Inflammatory macrophage treated with lipopolysaccharide for 1 hour (primary cell): ENCODE data around the gene PRR23C.
"Not testable (repeated sequence)": the region's sequence is repeated elsewhere in the genome, so short reads cannot be mapped to it uniquely, and the experiment has no call there.

Experiments
- DNase-seq, 2 donors: peaks; one replicate each; pipeline ENCODE4 v3.0.0-alpha.2; 2020 to 2022

Gene PRR23C

GRCh38 chr3:139044366-139045210 lies at the start of gene PRR23C:
Gene PRR23C, minus strand, starts transcription at chr3:139044892. Its CDS starts 272 bp downstream, at chr3:139044620.
- DNase-seq, result no peak

- DNase-seq, result no peak
Observed at GRCh38 chr3:139093840-139094239, 49.1 kb upstream of the PRR23C start.

- DNase-seq, result no peak
Observed at GRCh38 chr3:139088462-139089324, 44.0 kb upstream of the PRR23C start.

DNA sequence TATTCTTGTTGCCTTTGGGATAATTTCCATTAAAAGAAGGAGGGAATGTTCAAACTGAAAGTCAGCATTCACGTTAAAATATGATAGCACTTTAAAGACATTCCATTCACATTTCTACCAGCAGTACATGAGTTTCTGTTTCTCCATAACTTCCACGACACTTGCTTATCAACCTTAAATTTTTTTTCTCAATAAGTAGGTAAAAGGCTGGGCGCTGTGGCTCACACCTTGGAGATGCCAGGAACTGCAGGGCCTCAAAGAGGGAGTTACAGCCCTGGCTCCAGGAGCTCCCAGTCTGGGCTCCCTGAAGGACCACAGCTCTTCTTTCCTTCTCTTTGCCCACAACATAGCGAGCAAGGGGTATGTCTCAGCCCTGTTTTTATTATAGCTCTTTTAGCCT lies 42.9 kb upstream of the PRR23C start:
- no peak for DNase-seq

DNA sequence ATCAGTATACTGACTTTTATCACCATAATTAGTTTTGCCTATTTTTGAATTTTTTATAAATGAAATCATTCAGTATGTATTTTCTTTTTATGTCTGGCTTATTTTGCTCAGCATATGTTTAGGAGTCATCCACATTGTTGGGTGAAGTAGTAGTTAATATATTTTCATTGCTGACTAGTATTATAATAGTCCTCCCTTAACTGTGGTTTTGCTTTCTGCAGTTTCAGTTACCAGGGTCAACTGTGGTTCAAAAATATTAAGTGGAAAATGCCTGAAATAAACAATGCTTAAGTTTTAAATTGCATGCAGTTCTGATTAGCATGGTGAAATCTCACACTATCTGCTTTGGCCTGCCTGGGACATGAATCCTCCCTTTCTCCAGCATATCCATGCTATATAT lies 39.5 kb upstream of the PRR23C start:
- no peak for DNase-seq

GRCh38 chr3:139074565-139075115 lies 29.9 kb upstream of the PRR23C start:
- DNase-seq, result no peak

DNA sequence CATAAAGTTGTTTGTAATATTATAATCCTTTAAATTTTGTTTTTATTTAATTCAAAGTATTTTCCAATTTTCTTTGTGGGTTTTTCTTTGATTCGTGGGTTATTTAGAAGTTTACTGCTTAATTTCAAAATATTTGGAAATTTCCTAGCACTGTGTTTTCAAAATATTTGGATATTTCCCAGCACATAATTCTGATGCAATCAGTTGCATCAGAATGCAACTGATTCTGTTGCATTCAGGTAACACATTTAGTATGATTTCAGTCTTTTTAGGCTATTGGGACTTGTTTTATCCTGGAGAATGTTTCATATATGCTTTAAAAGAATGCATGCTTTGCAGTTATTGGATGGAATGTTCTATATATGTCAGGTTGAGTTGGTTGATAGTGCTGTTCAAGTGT lies 18.2 kb upstream of the PRR23C start:
- DNase-seq, result no peak

GRCh38 chr3:139052802-139053600 lies 8.3 kb upstream of the PRR23C start:
- no peak for DNase-seq

GRCh38 chr3:139043554-139044365 lies 932 bp downstream of the PRR23C start:
- no peak for DNase-seq

GRCh38 chr3:139037478-139037877 lies 7.2 kb downstream of the PRR23C start:
- DNase-seq, result no peak

- DNase-seq, result no peak
Observed at GRCh38 chr3:139032326-139033002, 12.2 kb downstream of the PRR23C start.

- DNase-seq, result not testable (repeated sequence)
Observed at GRCh38 chr3:139030576-139030975, 14.1 kb downstream of the PRR23C start.

DNA sequence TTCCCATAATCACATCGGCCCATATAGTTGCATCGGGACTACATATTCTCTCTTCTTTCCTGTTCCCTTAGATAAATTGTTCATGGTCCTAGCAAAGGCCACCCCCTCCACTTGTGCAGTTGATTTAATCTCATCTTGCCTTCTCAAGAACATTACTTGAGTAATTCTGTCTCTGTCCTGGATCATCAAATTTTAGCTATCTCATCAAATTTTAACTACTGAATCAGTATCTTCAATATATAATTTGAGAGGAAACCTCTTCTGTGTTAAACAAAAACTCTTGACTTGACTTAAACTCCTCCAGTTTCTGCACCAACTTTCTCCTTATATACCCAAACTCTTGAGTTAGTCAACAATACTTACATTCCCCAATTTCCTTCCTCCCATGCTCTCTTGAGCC lies 19.7 kb downstream of the PRR23C start:
- no peak for DNase-seq

DNA sequence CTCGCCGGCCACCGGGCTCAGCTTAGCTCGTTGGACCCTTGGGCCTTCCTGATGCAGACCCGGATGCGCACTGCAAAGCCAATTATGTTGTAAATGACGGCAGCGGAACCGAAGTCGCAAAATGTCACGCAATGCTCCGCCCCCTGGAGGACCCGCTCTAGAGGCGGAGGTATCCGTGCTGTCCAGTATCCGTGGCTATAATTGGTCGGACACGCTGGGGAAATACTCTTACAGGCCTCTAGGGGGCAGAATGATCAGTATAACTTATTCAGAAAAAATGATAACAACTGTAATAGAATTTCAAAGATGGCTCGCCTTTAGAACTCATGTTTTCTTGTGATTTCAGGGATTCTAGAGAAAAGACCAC lies 23.8 kb downstream of the PRR23C start, which contains the start of gene PRR23B:
Gene PRR23B, minus strand, starts transcription at position 59 of the 367 bp plus-strand sequence. CDS start 265 bp downstream, outside the sequence.
- DNase-seq, result no peak

DNA sequence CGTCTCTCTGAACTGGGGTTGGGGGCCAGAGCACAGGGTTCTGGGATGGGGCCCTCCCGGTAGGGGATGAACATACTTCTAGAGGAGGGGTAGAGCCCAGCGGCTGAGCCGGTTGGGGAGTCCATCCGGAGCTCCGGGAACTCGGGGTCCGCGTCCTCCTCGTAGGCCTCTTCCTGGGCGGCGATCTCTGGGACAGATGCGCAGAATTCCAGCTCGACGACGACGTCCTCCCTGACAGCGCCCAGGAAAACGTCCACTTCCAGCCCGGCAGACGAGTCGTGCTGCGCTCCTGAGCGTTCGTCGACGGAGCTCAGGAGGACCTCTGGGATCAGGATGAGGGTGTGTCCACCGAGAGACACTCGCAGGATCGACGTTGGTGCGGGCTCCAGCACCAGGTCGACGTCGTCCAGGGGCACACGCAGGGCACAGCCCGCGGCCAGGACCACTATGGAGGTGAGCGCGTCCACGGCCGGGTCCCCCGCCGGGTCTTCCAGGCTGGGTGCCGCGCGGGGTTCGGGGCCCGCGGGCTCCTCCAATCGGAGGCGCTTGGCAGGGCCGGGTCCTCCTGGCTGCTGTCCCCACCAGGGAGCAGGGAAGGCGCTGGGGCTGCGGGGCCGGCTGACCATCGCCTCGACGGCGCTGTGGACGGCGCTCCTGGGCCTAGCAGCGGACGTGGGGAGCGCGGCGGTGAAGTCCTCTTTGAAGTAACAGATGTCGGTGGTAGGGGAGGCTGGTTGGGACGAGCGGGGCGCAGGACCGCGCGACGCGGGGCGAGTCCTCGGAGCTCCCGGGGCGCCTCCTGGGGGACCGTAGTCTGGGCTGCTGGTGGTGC lies 24.4 kb downstream of the PRR23C start:
- DNase-seq, result no peak

- DNase-seq, result no peak
Observed at GRCh38 chr3:139016430-139017048, 28.2 kb downstream of the PRR23C start.

- DNase-seq, result no peak
Observed at GRCh38 chr3:139006051-139006716, 38.5 kb downstream of the PRR23C start, which contains the start of gene PRR23A. Gene PRR23A, minus strand, starts transcription at chr3:139006268. Its CDS starts 0 bp downstream, at chr3:139006268.

DNA sequence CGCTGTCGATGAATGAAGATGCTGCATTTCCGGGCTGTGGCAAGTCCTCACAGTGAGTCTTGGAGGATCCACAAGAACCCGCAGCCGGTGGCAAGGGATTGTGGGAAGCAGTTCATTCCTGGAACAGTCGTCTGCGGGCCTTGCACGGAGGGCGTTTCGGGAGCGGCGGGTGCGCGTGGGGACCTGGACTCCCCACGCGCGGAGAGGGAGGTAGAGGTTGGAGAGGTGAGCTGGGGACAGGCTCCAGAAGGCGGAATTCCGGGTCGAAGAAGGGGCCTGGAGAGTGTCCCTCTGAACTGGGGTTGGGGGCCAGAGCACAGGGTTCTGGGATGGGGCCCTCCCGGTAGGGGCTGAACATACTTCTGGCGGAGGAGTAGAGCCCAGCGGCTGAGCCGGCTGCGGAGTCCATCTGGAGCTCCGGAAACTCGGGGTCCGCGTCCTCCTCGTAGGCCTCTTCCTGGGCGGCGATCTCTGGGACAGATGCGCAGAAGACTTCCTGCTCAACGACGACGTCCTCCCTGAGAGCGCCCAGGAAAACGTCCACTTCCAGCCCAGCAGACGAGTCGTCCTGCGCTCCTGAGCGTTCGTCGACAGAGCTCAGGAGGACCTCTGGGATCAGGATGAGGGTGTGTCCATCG lies 39.2 kb downstream of the PRR23C start:
- no peak for DNase-seq
